Activated CD4-positive, CD25-positive, alpha-beta regulatory T cell treated with anti-CD3 and anti-CD28 coated beads, Interleukin-2, amount 50 U/mL, for 72 hours (primary cell): ENCODE data around the gene TMCC1.
A peak's percentile ranks its signal among the peaks of the same experiment; 100 is the strongest.
"Not testable (repeated sequence)": the region's sequence is repeated elsewhere in the genome, so short reads cannot be mapped to it uniquely, and the experiment has no call there.

Experiments used
- DNase-seq: peaks from one replicate; pipeline ENCODE4 v3.0.0; 2021

Gene TMCC1

GRCh38 chr3:129893581-129894070 lies at the start of gene TMCC1:
TSS of gene TMCC1 (minus strand) at chr3:129893711.
- DNase-seq: peak; percentile 90

GRCh38 chr3:129943020-129943419 lies 49.5 kb upstream of the TMCC1 start:
- no peak for DNase-seq

GRCh38 chr3:129942296-129942695 lies 48.8 kb upstream of the TMCC1 start:
- no peak for DNase-seq

GRCh38 chr3:129940086-129940485 lies 46.6 kb upstream of the TMCC1 start:
- DNase-seq: no peak

GRCh38 chr3:129938140-129938930 lies 44.8 kb upstream of the TMCC1 start:
- DNase-seq: no peak

- DNase-seq: no peak
Observed at GRCh38 chr3:129937717-129938116, 44.2 kb upstream of the TMCC1 start.

- DNase-seq: no peak
Observed at GRCh38 chr3:129936757-129937156, 43.2 kb upstream of the TMCC1 start.

- DNase-seq: no peak
Observed at GRCh38 chr3:129934234-129935123, 41.0 kb upstream of the TMCC1 start.

- no peak for DNase-seq
Observed at GRCh38 chr3:129933471-129933870, 40.0 kb upstream of the TMCC1 start.

GRCh38 chr3:129929383-129929782 lies 35.9 kb upstream of the TMCC1 start:
- no peak for DNase-seq

- no peak for DNase-seq
Observed at GRCh38 chr3:129927072-129927471, 33.6 kb upstream of the TMCC1 start.

GRCh38 chr3:129919806-129920205 lies 26.3 kb upstream of the TMCC1 start:
- DNase-seq: no peak

GRCh38 chr3:129919357-129919756 lies 25.8 kb upstream of the TMCC1 start:
- no peak for DNase-seq

GRCh38 chr3:129918461-129918860 lies 24.9 kb upstream of the TMCC1 start:
- DNase-seq: no peak

GRCh38 chr3:129917423-129918007 lies 24.0 kb upstream of the TMCC1 start:
- DNase-seq: no peak

- DNase-seq: no peak
Observed at GRCh38 chr3:129913618-129914017, 20.1 kb upstream of the TMCC1 start.

- DNase-seq: no peak
Observed at GRCh38 chr3:129911261-129911861, 17.9 kb upstream of the TMCC1 start.

- not testable (repeated sequence) for DNase-seq
Observed at GRCh38 chr3:129909235-129909634, 15.7 kb upstream of the TMCC1 start.

- no peak for DNase-seq
Observed at GRCh38 chr3:129908417-129908816, 14.9 kb upstream of the TMCC1 start.

GRCh38 chr3:129901272-129901671 lies 7.8 kb upstream of the TMCC1 start:
- DNase-seq: not testable (repeated sequence)

GRCh38 chr3:129897026-129897425 lies 3.5 kb upstream of the TMCC1 start:
- DNase-seq: no peak

- DNase-seq: no peak
Observed at GRCh38 chr3:129892857-129893580, 492 bp downstream of the TMCC1 start.
